NCI-H2081 treated with DMSO at 0.1 percent for 48 hours (cell line): ENCODE data around the gene MFRP.
A peak's percentile ranks its signal among the peaks of the same experiment; 100 is the strongest.
"Not testable (repeated sequence)": the region's sequence is repeated elsewhere in the genome, so short reads cannot be mapped to it uniquely, and the experiment has no call there.

Source experiments
- DNase-seq: peaks from one replicate; lab custom pipeline; 2025; lab: John Stamatoyannopoulos, UW

Gene MFRP

GRCh38 chr11:119346605-119347004 lies at the start of gene MFRP:
TSS of gene MFRP (minus strand) at chr11:119346705. CDS start at chr11:119346513, 192 bp downstream.
- no peak for DNase-seq

- DNase-seq: no peak
Observed at GRCh38 chr11:119391275-119391674, 44.8 kb upstream of the MFRP start.

- DNase-seq: no peak
Observed at GRCh38 chr11:119389611-119390254, 43.2 kb upstream of the MFRP start.

- no peak for DNase-seq
Observed at GRCh38 chr11:119388103-119388502, 41.6 kb upstream of the MFRP start.

GRCh38 chr11:119384332-119384731 lies 37.8 kb upstream of the MFRP start:
- no peak for DNase-seq

- not testable (repeated sequence) for DNase-seq
Observed at GRCh38 chr11:119382513-119382912, 36.0 kb upstream of the MFRP start.

GRCh38 chr11:119382101-119382500 lies 35.6 kb upstream of the MFRP start:
- no peak for DNase-seq

- peak; percentile 88 for DNase-seq
Observed at GRCh38 chr11:119381181-119381988, 34.9 kb upstream of the MFRP start, which contains the start of gene USP2. TSS of gene USP2 (minus strand) at chr11:119381690. CDS start at chr11:119373480, 8,210 bp downstream.

- no peak for DNase-seq
Observed at GRCh38 chr11:119380827-119381180, 34.3 kb upstream of the MFRP start.

- no peak for DNase-seq
Observed at GRCh38 chr11:119380160-119380826, 33.8 kb upstream of the MFRP start.

GRCh38 chr11:119378851-119379465 lies 32.5 kb upstream of the MFRP start:
- DNase-seq: no peak

GRCh38 chr11:119377961-119378667 lies 31.6 kb upstream of the MFRP start:
- DNase-seq: no peak

- no peak for DNase-seq
Observed at GRCh38 chr11:119377112-119377901, 30.8 kb upstream of the MFRP start.

- peak; percentile 21 for DNase-seq
Observed at GRCh38 chr11:119376197-119376847, 29.8 kb upstream of the MFRP start.

GRCh38 chr11:119375337-119376196 lies 29.1 kb upstream of the MFRP start:
- no peak for DNase-seq

GRCh38 chr11:119374632-119375336 lies 28.3 kb upstream of the MFRP start:
- DNase-seq: no peak

GRCh38 chr11:119373921-119374631 lies 27.6 kb upstream of the MFRP start:
- DNase-seq: peak; percentile 33
